ENCODE results near the gene RAB7B. TPM values are rescaled to one million over a fixed set of nuclear protein-coding genes. Genes with fewer than 3 reads are reported as not detected.
A peak's percentile ranks its signal among the peaks of the same experiment; 100 is the strongest.

The RAB7B gene
- total and polyA plus RNA-seq, 2 of the 4 experiments (the other 2 are of a cell fraction), result 9.1 to 14.7 TPM

DNA sequence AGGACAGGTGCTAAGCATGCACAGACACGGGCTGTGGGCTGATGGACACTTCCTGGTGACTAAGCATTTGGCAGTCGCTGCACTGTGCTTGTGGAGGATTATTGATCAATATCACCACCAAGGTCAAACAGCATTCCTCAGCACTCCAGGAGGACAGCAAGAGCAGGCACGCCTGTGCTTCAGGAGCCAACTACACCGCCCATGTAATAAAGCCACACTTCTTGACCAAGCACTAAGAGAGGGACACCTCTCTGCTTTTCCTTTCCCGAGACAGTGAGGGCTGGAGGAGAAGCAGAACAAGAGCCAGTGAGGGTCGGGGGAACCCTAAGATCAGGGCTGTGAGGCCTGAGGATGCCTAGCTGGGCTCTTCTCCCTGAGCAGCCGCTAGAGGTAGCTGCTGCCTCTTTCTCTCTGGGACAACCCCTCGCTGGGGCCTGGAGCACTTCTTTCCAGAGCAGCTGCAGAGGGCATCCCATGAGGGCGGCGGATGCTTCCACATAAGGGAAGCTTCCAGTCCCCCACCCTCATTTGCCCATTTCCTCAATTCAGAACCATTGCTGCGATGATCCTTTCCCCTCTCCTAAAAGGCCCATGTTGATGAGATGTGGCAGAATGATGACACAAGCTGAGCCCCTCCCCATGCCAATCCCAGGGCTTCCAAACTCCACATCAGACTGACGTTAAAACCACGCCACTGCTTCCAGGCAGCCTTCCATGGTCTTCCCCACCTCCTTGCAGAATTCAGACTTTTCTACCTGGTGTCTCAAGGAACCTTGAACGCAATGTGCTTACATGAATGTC is 19.1 kb downstream of the RAB7B start:
- WGBS, 2 experiments (ENCODE audit: extremely low coverage in 2 of 2, insufficient read length in 1 of 2), result 73% methylated on average over 3 of the region's 14 CpGs; no CpG with 5 or more reads in 1 of the 2 experiments
- Histone ChIP-seq H3K27ac (ENCODE audit: insufficient read depth, low read length) (no peak overlapping the region), H3K56ac (ENCODE audit: extremely low read depth, insufficient read depth, low read length) (no peak overlapping the region), H3K4me1 (ENCODE audit: control insufficient read depth, insufficient read depth, low read length) (no peaks in the 10 kb centered on the region), H2BK20ac (ENCODE audit: low read depth, low read length) (no peak overlapping the region), H3K27me3 (ENCODE audit: control insufficient read depth, insufficient read depth, low read length) (no peaks in the 10 kb centered on the region), H3K23ac (ENCODE audit: low read depth, low read length) (no peak overlapping the region), H2AFZ (replicated peaks; ENCODE audit: low read length, poor library complexity) (peak overlapping the region; percentile 39), H4K5ac (ENCODE audit: low read depth, low read length) (no peak overlapping the region), H3K9ac (ENCODE audit: low read depth, low read length) (no peak overlapping the region), H2AK9ac (replicated peaks; ENCODE audit: low read depth, low read length, poor library complexity) (peak overlapping the region; percentile 37), H3K36me3 (ENCODE audit: control insufficient read depth, insufficient read depth, low read length) (no peaks in the 10 kb centered on the region; the same call in 1 of the 2 replicates), H2BK5ac (ENCODE audit: low read depth, low read length, poor library complexity, severe bottlenecking) (no peak overlapping the region), H2AK5ac (ENCODE audit: low read depth, low read length) (no peak overlapping the region), H4K20me1 (ENCODE audit: insufficient read depth, low read length) (no peaks in the 10 kb centered on the region), H3K9me1 (ENCODE audit: insufficient read depth, low read length) (no peaks in the 10 kb centered on the region), H3K9me3 (ENCODE audit: control insufficient read depth, insufficient read depth, low read length) (no peaks in the 10 kb centered on the region), H3K4me3 (ENCODE audit: insufficient read depth, low read depth, low read length) (no peak overlapping the region), H3K4me2 (ENCODE audit: low read depth, low read length) (no peak overlapping the region), H4K8ac (ENCODE audit: low read depth in 2 of 2, low read length in 2 of 2) (no peak overlapping the region), H3K4ac (ENCODE audit: low read depth, low read length) (no peak overlapping the region), H2BK15ac (ENCODE audit: low read depth, low read length) (no peak overlapping the region), H3K18ac (ENCODE audit: low read depth, low read length) (no peak overlapping the region), H3K79me1 (ENCODE audit: low read depth in 1 of 2, low read length in 2 of 2) (no peaks in the 10 kb centered on the region), H2BK120ac (ENCODE audit: low read depth, low read length) (no peak overlapping the region), H3K14ac (replicated peaks; ENCODE audit: low read depth, low read length) (no peak overlapping the region), H4K91ac (ENCODE audit: insufficient read depth, low read depth, low read length) (no peak overlapping the region)
- peak; percentile 99 for ATAC-seq (ENCODE audit: low read depth)
- DNase-seq, result peak; percentile 55
- ChIA-PET POLR2A (ENCODE audit: unreplicated experiment) (no interaction called here), CTCF (interaction anchor here (0.6 to 4.3 kb wide), 14 partner anchors 8 to 459 kb away, joined by 3 to 34 read pairs (median 4); partner anchors contain the start of gene RAB7B)
- dilution Hi-C loops (cut with HindIII; ENCODE audit: low sequenced_read_pairs, unreplicated experiment), result no loop called here
- intact Hi-C loops (cut with micrococcal nuclease), result loop anchor here (1.0 kb wide), 1 partner anchor 122 kb away; no protein-coding TSS in a partner anchor
- TF ChIP-seq POLR2A (IDR thresholded peaks at IDR 0.05; ENCODE audit: low read depth, low read length) (0 out of 2 replicates have a peak, but pooled peaks have one; percentile 34), RAD21 (IDR thresholded peaks at IDR 0.05; ENCODE audit: low read length) (peak; percentile 87), SMC3 (IDR thresholded peaks at IDR 0.05; ENCODE audit: low read depth, low read length) (peak; percentile 78), BHLHE40 (IDR thresholded peaks at IDR 0.05; ENCODE audit: low read depth, low read length) (no peak)
- TF ChIP-seq, protein P1, sequence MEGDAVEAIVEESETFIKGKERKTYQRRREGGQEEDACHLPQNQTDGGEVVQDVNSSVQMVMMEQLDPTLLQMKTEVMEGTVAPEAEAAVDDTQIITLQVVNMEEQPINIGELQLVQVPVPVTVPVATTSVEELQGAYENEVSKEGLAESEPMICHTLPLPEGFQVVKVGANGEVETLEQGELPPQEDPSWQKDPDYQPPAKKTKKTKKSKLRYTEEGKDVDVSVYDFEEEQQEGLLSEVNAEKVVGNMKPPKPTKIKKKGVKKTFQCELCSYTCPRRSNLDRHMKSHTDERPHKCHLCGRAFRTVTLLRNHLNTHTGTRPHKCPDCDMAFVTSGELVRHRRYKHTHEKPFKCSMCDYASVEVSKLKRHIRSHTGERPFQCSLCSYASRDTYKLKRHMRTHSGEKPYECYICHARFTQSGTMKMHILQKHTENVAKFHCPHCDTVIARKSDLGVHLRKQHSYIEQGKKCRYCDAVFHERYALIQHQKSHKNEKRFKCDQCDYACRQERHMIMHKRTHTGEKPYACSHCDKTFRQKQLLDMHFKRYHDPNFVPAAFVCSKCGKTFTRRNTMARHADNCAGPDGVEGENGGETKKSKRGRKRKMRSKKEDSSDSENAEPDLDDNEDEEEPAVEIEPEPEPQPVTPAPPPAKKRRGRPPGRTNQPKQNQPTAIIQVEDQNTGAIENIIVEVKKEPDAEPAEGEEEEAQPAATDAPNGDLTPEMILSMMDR (conservative IDR thresholded peaks at IDR 0.05; ENCODE audit: low read depth, low read length), result peak; percentile 88
- in situ Hi-C loops (cut with MboI; ENCODE audit: low sequenced_read_pairs), result loop anchor here (5.0 to 10.0 kb wide), 3 partner anchors 118 to 329 kb away; no protein-coding TSS in a partner anchor
- BruUV-seq (replicated peaks), result no TSS peak

Data from IMR-90 (cell line).